Loucy (cell line): ENCODE measurements around the gene TJP3.

Experiments used
- H2AFZ ChIP-seq: fragments of 200-600 bp; sonication (generic); 2 replicates; pipeline ENCODE4 v1.6.0; 2016; ENCODE audit warnings: antibody characterized with exemption, mild to moderate bottlenecking, low read length, moderate library complexity
- H3F3A ChIP-seq: fragments of 200-600 bp; 2 replicates; pipeline ENCODE4 v1.6.0; 2016; ENCODE audit warnings: antibody characterized with exemption, low read depth, mild to moderate bottlenecking
- H3K27me3 ChIP-seq: fragments of 200-600 bp; sonication (generic); 2 replicates; pipeline ENCODE4 v1.6.1; 2014; ENCODE audit warnings: low read length, mild to moderate bottlenecking; ENCODE audit not compliant: insufficient read depth, poor library complexity, severe bottlenecking
- H3K36me3 ChIP-seq: fragments of 200-600 bp; sonication (generic); 2 replicates; pipeline ENCODE4 v1.6.1; 2016; ENCODE audit warnings: low read length; ENCODE audit not compliant: insufficient read depth
- H3K4me1 ChIP-seq: fragments of 200-600 bp; sonication (generic); 2 replicates; pipeline ENCODE4 v1.5.1; 2014; ENCODE audit warnings: low read length, mild to moderate bottlenecking; ENCODE audit not compliant: insufficient read depth, poor library complexity, severe bottlenecking
- H3K4me2 ChIP-seq: fragments of 200-600 bp; sonication (generic); 2 replicates; pipeline ENCODE4 v1.6.0; 2014; ENCODE audit warnings: antibody characterized with exemption, low read length, low read depth, mild to moderate bottlenecking; ENCODE audit not compliant: poor library complexity, severe bottlenecking
- H3K4me3 ChIP-seq: fragments of 200-600 bp; sonication (generic); 2 replicates; pipeline ENCODE4 v1.5.1; 2014; ENCODE audit warnings: low read length, mild to moderate bottlenecking, mixed read lengths; ENCODE audit not compliant: poor library complexity, severe bottlenecking
- H3K79me2 ChIP-seq: fragments of 200-600 bp; sonication (generic); 2 replicates; pipeline ENCODE4 v1.6.1; 2014; ENCODE audit warnings: low read length; ENCODE audit not compliant: insufficient read depth
- H3K9ac ChIP-seq: fragments of 200-600 bp; sonication (generic); 2 replicates; pipeline ENCODE4 v1.6.0; 2014; ENCODE audit warnings: mild to moderate bottlenecking, low read depth, low read length, moderate library complexity; ENCODE audit not compliant: poor library complexity, severe bottlenecking
- H3K9me2 ChIP-seq: fragments of 200-600 bp; sonication (generic); replicated peaks from 2 replicates; pipeline ENCODE4 v1.6.1; 2016; ENCODE audit warnings: low read depth, low read length, mixed read lengths
- H3K9me3 ChIP-seq: fragments of 200-600 bp; sonication (generic); 2 replicates; pipeline ENCODE4 v1.6.1; 2014; ENCODE audit warnings: mild to moderate bottlenecking, antibody characterized with exemption, low read length, low read depth; ENCODE audit not compliant: insufficient read depth
- H4K20me1 ChIP-seq: fragments of 200-600 bp; sonication (generic); 2 replicates; pipeline ENCODE4 v1.6.0; 2014; ENCODE audit warnings: antibody characterized with exemption, low read length, mild to moderate bottlenecking; ENCODE audit not compliant: insufficient read depth, poor library complexity, severe bottlenecking
- CTCF ChIP-seq: fragments of 200-600 bp; sonication (generic); conservative IDR thresholded peaks from 2 replicates; pipeline ENCODE4 v1.5.1; 2014; ENCODE audit warnings: mild to moderate bottlenecking, antibody characterized with exemption, low read length
- EZH2phosphoT487 ChIP-seq: fragments of 200-600 bp; IDR thresholded peaks from 2 replicates; pipeline ENCODE4 v1.6.1; 2018; ENCODE audit warnings: antibody characterized with exemption, mild to moderate bottlenecking, moderate library complexity, borderline replicate concordance

TJP3 gene

GRCh38 chr19:3774621-3775373, 66.6 kb downstream of the TJP3 start:
- Histone ChIP-seq H3K36me3 (no peaks in the 10 kb centered on the region), H3K9ac (no peak overlapping the region), H3K79me2 (no peaks in the 10 kb centered on the region), H4K20me1 (no peaks in the 10 kb centered on the region), H3K27me3 (no peaks in the 10 kb centered on the region), H2AFZ (no peak overlapping the region), H3K9me3 (no peaks in the 10 kb centered on the region), H3K4me1 (no peaks in the 10 kb centered on the region), H3K4me3 (no peak overlapping the region), H3K4me2 (no peak overlapping the region), H3F3A (no peaks in the 10 kb centered on the region), H3K9me2 (no peaks in the 10 kb centered on the region)
- no peak for TF ChIP-seq CTCF

- Histone ChIP-seq H3K27me3 (no peaks in the 10 kb centered on the region), H3K4me2 (no peak overlapping the region), H3K4me3 (no peak overlapping the region), H3K9ac (no peak overlapping the region), H3F3A (no peaks in the 10 kb centered on the region), H3K79me2 (no peaks in the 10 kb centered on the region), H3K9me2 (no peaks in the 10 kb centered on the region), H4K20me1 (no peaks in the 10 kb centered on the region), H2AFZ (no peak overlapping the region), H3K4me1 (no peaks in the 10 kb centered on the region), H3K36me3 (no peaks in the 10 kb centered on the region), H3K9me3 (no peaks in the 10 kb centered on the region)
- no peak for TF ChIP-seq CTCF
- TF ChIP-seq EZH2phosphoT487 = no peak
Observed at GRCh38 chr19:3775374-3775711, 67.2 kb downstream of the TJP3 start.

- no peaks in the 10 kb centered on the region for H3K9me2 ChIP-seq
- no peak overlapping the region for H3K9ac ChIP-seq
- no peak overlapping the region for H3K4me3 ChIP-seq
- TF ChIP-seq CTCF (no peak), EZH2phosphoT487 (no peak)
- no peaks in the 10 kb centered on the region for H3K9me3 ChIP-seq
- H3F3A ChIP-seq = no peaks in the 10 kb centered on the region
- H3K4me2 ChIP-seq = no peak overlapping the region
- H2AFZ ChIP-seq = no peak overlapping the region
- no peaks in the 10 kb centered on the region for H3K27me3 ChIP-seq
- H3K36me3 ChIP-seq = no peaks in the 10 kb centered on the region
- no peaks in the 10 kb centered on the region for H3K79me2 ChIP-seq
- H3K4me1 ChIP-seq = no peaks in the 10 kb centered on the region
- H4K20me1 ChIP-seq = no peaks in the 10 kb centered on the region
Observed at GRCh38 chr19:3775831-3776230, 67.6 kb downstream of the TJP3 start.
